ENCODE results near the gene ZFAND3.

ZFAND3 gene

GRCh38 chr6:38142178-38142902 lies 322.8 kb downstream of the ZFAND3 start:
- no peak for DNase-seq

- DNase-seq, result no peak
These were observed 323.9 kb downstream of the ZFAND3 start for GRCh38 chr6:38143191-38144150.

GRCh38 chr6:38144365-38144945 lies 324.9 kb downstream of the ZFAND3 start:
- DNase-seq, result no peak

GRCh38 chr6:38146021-38146733 lies 326.6 kb downstream of the ZFAND3 start:
- no peak for DNase-seq

GRCh38 chr6:38146734-38147027 lies 327.2 kb downstream of the ZFAND3 start:
- DNase-seq, result no peak

GRCh38 chr6:38148606-38149005 lies 329.1 kb downstream of the ZFAND3 start:
- no peak for DNase-seq

GRCh38 chr6:38149531-38149930 lies 330.0 kb downstream of the ZFAND3 start:
- no peak for DNase-seq

GRCh38 chr6:38150021-38150420 lies 330.5 kb downstream of the ZFAND3 start:
- DNase-seq, result no peak

GRCh38 chr6:38150681-38151296 lies 331.3 kb downstream of the ZFAND3 start:
- DNase-seq, result no peak

GRCh38 chr6:38151580-38152500 lies 332.3 kb downstream of the ZFAND3 start:
- DNase-seq, result no peak

GRCh38 chr6:38152620-38153019 lies 333.1 kb downstream of the ZFAND3 start:
- no peak for DNase-seq

- no peak for DNase-seq
These were observed 333.7 kb downstream of the ZFAND3 start for GRCh38 chr6:38153076-38153797.

- no peak for DNase-seq
These were observed 334.3 kb downstream of the ZFAND3 start for GRCh38 chr6:38153798-38154345.

GRCh38 chr6:38154731-38155130 lies 335.2 kb downstream of the ZFAND3 start:
- no peak for DNase-seq

- DNase-seq, result no peak
These were observed 335.6 kb downstream of the ZFAND3 start for GRCh38 chr6:38155144-38155543.

GRCh38 chr6:38155621-38156204 lies 336.2 kb downstream of the ZFAND3 start:
- DNase-seq, result no peak

GRCh38 chr6:38156818-38157565 lies 337.5 kb downstream of the ZFAND3 start:
- DNase-seq, result no peak

- DNase-seq, result no peak
These were observed 338.4 kb downstream of the ZFAND3 start for GRCh38 chr6:38157905-38158304.

GRCh38 chr6:38158762-38159350 lies 339.3 kb downstream of the ZFAND3 start:
- DNase-seq, result no peak
